NCI-H2107 treated with DMSO at 0.1 percent for 48 hours (cell line): ENCODE data around the gene PSMG4.

Experiments used
- DNase-seq: peaks from one replicate; lab custom pipeline; 2025; ENCODE audit not compliant: unreplicated experiment; lab: John Stamatoyannopoulos, UW

The PSMG4 gene, protein sequence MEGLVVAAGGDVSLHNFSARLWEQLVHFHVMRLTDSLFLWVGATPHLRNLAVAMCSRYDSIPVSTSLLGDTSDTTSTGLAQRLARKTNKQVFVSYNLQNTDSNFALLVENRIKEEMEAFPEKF

DNA sequence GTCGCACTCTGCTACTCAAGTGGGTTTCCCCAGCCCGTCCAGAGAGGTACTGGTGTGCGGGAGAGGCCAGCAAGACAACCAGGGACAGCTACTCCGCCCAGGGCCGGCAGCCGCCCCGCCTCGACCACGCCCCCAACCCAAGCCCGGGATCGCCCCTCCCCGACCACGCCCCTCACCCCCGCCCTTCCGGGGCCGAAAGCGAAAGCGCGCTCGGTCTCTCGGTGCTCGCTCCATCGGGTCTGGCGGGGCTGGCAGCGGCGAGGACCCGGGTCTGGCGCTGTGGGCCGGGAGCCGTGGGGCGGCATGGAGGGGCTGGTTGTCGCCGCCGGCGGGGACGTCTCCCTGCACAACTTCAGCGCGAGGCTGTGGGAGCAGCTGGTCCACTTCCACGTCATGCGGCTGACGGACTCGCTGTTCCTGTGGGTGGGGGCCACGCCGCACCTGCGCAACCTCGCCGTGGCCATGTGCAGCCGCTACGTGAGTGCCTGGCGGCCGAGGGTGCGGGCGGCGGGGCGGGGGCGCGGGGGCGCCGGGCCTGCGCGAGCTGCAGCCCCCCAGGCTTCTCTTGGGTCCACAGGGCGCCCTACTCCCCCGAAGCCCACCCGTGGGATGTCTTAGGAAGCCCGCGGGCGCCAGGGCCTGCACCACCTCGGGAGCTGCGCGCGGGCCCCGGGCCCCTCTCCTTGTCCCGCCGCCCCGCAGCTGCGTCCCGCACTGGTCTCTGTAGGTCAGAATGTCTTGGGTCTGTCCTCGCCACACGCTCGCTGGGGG, at the start of gene PSMG4:
TSS of gene PSMG4 (plus strand) at position 228 of the 771 bp plus-strand sequence. CDS start at position 304, 76 bp downstream.
- DNase-seq: peak; percentile 27

DNA sequence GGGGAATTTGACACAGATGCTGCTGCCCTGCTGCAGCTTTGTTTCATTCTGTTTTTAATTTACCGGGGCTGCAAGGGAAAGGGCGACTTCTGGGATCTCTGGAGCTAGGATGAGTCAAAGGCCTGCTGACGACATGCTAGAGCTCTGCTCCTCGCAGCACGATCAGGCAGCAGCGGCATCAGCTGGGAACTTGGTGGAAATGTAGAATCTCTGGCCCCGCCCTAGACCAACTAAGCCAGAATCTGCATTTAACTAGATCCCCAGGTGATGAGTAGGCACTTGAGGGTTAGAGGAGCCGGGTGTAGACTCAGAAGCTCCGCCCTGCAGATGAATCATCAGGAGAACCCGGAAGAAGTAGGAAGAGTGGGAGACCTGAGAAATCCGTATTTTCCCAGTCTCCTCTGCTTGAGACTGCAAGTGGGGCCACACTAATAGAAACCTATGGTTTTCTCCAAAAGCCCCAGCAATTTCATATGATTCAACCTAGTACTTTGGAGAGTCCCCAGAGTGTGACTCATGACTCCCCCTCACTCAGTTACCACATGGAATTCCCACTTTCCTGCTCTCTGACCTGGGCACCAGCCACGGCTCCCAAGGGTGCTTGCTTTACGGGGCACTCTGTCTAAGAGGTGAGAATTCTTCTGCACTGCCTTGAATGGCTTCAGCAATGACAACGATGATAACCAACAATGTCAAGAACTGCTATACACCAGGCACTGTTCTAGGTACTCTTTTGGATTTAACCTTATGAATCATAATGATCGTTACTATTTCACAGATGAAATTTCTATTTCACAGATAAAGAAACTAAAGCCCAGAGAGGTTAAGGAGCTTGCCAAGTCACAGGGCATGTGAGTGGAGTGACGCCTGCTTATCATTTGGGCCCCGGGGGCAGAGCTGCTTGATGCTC, 49.4 kb upstream of the PSMG4 start:
- DNase-seq: peak; percentile 88

DNA sequence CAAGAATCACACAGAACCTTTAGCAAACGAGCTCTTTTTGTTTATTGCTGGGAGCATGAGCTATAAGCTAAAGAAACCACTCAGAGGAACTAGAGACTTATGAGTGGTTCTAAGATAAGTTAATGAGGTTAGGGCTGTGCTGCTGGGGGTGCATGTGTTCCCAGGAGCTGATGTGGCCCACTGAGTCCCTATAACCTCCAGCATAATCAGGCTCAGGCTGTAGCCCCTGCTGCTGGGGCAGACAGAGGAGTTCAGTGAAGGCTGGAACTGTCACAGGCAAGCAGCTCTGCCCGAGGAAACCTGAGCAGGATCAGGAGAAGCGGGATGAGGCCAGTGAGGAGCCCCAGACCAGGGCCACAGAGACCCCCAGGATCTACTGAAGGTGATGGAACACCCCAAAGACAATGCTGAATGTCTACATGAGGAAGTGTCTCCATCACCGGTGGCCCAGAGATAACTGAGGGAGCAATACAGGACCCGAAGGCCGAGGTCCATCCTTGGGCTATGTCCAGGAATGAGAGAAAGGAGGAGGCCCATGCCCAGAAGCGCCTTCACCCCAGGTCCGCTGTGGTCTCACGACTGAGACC, 48.6 kb upstream of the PSMG4 start:
- no peak for DNase-seq

DNA sequence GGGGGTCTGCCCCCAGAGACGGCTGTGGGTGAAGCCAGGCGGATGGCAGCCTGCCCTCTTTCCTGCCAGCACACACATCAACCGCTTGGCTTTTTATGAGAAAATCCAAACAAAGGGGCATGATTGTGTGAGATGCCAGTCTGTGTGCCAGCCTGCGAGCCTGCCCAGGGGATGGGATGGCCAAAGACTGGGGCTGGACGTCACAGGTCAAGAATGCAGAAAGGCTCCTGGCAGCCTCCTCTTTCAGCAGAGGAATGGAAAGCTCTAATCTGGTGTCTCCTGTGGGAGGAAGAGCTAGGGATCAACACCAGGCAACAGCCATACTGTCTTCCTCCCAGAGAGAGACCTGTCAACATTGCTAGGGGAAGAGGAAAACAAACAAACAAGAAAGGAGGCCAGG, 47.1 kb upstream of the PSMG4 start:
- no peak for DNase-seq

DNA sequence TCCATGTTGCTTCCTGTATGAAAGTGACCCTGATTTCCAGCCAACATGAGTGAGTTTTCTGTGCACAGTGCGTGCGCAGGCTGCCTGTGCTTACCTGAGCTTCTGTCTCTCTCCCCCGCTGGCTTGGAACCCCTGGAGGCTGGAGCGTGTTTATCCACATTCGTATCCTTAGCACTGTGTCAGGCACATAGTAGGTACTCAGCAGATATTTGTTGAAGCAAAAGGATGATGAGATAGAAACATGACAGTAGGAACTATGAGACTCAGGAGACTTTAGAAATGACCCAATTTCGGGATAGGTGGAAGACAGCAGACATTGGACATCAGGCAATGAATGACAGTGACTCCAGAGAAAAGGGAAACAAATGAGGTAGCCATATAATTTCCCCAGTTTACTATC, 46.5 kb upstream of the PSMG4 start:
- no peak for DNase-seq

DNA sequence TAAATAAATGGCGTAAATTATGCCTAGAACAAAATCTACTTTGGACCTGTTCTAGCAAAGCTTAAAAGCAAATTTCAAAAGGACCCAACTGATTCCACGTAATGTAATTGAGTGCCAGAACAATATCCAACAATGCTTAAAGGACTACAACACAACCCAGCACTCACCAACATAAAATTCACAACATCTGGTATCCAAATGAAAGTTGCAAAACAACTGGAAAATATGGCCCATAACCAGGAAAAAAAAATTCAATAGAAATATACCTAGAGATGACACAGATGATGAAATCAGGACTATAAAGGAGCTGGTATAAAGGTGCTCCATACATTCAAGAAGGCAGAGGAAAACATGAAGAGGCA, 45.4 kb upstream of the PSMG4 start:
- DNase-seq: no peak

DNA sequence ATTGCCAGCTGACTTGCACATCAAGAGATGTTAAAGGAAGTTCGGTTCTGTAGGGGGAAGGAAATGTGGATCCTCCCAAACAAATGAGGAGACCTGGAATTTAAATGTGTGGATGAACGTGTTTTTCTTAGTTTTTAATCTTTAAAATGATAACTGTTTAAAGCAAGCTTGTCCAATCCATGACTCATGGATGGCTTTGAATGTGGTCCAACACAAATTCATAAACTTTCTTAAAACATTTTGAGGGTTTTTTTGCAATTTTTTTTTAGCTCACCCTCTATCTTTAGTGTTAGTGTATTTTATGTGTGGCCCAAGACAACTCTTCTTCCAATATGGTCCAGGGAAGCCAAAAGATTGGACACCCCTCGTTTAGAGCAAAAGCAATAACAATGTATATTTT, 43.8 kb upstream of the PSMG4 start:
- DNase-seq: no peak

DNA sequence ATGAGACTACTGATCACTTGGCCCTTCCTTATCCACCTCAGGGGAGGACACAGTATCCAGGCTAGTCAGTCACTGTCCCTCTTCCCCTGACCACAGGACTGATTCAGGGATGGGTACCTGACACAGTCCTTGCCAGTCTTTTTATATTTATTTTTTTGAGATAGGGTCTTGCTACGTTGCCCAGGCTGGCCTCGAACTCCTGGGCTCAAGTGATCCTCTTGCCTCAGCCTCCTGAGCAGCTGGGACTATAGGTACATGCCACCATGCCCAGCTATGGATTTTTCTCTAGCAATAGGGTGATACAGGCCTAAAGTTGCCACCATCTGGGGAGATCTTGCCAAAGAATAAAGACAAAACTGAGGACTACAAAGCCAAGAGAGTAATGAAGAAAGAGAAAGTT, 41.5 kb upstream of the PSMG4 start:
- no peak for DNase-seq

DNA sequence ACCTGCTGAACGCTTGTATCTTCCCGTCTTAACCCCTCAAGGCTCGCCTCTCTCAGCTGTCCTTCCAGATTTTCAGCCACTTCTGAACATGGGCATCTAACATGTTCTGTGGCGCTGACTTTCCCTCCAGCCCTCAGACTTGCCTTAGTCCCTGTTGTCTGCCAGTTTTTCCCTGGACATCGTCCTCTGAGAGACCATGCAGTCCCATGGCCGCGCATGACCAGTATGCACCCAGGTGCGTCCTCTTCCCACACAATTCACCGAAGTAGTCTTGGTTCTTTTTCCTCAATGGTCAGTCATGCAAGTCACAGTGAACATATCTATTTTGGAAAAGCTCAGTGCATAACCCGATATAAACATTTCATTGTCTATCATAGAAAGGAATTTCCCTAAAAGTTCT, 40.5 kb upstream of the PSMG4 start:
- DNase-seq: no peak

DNA sequence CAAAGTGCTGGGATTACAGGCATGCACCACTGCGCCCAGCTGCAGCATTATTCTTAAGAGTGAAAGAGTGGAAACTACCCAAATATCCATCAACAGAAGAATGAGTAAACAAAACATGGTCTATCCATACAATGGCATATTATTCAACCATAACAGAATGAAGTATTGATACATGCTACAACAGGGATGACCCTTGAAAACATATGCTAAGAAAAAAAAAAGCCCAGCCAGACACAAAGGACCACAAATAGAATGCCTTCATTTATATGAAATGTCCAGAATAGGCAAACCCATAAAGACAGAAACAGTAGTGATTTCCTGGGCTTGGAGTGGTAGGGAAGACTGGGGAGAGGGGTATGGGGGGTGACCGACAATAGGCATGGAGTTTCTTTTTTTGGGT, 38.4 kb upstream of the PSMG4 start:
- DNase-seq: no peak

DNA sequence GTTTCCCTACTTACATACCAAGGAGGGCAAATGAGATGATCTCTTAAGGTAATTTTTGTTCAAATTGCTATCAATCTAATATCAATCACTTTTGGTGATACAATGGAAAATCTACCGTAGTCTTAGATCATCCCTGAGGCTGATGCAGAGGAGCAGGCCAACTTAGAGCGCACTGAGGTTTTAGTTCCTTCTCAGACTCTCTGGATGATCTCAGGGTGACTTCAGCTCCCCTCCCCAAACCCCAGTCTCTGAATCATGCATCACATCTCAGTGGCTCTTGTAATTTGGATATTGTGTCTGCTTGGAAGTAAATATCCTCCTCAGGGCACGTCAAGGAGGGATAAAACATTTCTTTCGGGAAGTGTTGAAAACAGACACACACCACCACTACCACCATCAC, 37.2 kb upstream of the PSMG4 start:
- no peak for DNase-seq

DNA sequence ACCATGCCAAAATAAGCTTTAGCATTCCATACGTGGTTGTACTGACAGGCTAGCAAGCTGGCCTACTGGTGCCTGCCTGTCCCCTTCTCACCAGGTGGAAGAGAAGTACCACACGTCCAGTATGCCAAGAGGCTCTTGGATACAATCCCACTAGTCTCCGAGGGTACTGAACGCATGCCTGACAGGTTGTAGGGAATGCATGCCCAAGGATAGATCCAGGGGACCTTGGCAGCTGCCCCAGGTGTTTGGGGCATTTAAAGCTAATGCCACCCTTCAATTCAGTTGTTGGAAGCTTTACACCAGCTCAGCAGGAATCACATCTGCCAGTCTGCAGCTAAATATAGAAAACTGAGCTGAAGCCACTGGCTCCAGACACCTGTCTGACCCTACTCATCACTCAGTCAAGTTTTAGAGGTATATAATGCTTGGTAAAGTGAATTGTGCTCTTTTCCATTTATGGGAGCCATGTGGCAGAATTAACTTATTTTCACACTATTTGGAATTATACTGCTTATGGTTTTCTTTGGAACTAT, 36.2 kb upstream of the PSMG4 start:
- peak; percentile 56 for DNase-seq

DNA sequence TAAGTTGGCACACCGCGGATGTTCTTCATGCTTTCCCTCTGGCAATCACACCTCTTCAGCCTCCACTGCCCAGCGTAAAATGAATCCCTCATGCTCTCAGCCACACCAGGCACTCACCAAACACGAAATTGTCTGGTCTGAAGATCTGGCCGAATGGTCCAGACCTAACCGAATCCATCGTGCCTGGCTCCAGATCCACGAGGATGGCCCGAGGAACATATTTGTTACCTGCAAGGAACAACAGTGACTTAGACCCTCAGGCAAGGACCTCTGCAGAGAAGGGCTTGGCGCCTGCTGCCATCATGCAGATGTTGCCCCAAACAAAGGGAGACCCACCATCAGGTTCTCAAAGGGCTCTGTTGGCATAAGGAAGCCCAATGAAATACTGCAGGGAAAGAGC, 32.7 kb upstream of the PSMG4 start:
- no peak for DNase-seq

DNA sequence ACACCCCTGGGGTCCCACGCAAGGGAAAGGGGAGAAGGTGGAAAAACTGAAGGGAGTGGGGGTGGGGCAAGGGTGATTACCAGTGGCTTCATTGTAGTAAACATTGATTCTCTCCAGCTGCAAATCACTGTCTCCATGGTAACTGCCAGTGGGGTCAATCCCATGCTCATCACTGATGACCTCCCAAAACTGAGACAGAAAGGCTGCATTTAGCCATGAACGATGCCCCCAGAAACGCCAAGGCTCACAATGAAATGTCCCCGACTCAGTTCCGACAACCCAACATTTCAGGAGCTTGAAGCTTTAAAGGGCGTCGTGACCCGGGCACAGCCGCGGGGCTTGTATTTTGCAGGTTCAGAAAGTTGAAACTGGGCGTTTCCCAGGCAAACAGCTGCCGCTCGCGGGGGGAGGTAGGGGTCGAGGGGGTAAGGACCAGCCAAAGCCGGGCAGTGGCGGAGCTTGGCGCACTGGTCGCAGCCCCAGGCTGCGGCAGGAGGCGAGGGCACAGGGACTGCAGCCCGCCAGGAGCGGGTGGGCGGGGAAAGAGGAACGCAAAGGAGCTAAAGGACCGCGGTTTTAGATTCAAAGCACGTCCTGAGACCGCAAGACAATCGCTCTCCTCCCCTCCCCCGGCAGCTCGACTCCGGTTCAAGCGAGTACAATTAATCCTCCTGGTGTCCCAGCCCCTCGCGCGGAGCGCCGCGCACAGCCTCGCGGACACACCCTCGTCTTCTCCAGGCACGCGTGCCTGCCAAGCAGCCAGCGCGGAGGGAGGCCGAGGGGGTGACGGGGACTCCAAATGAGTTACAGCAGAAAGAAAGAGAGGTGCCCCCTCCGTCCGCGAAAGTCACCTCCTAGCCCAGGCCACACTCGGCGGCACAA, 32.0 kb upstream of the PSMG4 start:
- no peak for DNase-seq

DNA sequence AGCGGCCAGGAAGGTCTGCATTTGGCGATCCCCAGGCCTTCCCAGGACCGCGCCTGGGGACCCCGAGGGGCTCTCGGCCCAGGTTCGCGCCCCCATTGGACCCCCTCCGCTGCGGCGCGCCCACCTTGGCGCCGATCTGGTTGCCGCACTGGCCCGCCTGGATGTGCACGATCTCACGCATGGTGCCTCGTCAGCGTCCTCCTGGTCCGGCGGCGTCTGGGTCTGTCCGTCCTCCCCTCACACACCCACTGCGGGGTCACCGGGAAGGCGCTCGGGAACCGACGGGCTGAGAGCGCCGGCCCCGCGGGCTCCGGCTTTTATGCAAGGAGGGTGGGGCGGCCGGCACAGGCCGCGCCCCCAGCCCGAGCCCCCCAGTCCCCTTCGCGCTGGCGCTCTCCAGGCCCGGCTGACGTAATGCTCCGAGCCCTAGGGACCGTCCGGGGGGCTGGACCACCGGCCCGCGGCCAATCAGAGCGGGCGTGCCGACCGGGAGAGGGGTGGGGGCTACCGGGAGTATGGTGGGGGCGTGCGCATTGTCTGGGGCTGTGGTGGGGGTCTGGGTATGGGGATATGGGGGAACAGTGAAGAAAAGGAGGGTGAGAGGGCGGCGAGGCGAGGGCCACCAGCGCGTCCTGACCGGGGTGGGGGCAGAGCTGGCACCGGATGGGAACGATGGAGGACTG, 31.2 kb upstream of the PSMG4 start, which contains the start of gene TUBB2B:
TSS of gene TUBB2B (minus strand) at position 291 of the 683 bp plus-strand sequence. CDS start at position 181, 110 bp downstream.
- peak; percentile 62 for DNase-seq

DNA sequence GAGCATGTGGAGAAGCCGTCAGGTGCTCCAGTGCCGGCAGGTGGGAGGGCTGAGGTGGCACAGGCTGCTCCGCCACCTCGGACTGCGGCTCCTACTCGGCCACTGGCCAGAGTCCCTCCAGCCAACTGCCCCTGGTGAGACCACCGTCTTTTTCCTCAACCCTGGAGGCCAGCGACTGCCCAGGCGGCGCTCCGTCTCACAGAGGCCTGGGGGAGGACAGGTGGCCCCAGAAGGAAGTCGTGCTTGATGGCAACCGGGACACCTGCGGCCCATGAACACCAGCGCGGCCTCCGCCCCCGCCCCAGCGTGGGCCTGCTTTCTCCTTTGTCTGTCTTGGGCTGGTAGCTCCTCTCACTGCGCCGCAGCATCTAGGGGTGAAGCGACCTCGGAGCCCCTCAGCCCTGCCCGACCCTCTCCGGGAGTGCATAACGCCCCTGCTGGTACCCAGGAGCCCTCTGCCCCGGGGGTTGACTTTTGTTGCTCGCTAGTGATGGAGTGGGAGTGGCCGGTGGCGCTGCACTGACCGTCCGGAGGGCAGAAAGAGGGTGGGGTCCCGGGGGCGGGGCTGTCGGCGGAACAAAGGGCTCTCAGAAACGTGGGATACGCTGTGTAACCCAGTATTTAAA, 30.6 kb upstream of the PSMG4 start:
- peak; percentile 65 for DNase-seq

DNA sequence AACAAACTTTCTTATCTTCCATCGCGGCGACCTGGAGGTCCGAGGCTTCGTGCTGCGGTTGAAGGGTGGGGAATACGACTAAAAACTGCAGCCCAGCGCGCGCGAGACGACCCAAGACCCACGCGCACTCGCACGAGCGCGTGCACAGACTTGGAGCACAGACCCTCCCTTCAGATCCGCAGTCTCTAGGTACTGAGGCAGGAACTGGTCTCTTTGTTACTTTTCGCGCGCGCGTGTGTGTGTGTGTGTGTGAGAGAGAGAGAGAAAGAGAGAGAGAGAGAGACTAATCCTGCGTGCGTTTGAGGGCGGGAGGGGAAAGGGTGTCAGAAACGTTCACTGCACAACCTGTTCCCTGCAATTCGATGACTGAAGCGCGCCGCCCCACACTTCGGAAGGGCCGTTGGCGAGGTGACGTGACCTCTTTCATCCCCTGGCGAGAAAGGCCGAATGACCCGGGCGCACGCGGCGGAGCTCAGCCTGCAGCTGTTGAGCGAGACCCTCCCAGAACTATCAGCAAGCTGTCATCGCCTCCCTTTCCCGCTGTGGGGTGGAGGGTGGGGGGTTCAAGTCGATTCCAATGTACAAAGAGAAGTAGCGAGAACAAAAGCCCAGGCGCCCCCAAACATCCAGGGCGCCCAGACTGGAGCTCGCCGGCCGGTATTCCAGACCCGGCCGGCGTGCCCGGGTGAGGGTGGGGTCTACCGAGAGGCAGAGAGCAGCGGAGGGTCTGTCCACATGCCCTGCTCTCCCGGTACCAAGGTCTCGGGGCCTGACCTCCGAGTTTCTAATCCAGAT, 29.8 kb upstream of the PSMG4 start:
- peak; percentile 53 for DNase-seq

DNA sequence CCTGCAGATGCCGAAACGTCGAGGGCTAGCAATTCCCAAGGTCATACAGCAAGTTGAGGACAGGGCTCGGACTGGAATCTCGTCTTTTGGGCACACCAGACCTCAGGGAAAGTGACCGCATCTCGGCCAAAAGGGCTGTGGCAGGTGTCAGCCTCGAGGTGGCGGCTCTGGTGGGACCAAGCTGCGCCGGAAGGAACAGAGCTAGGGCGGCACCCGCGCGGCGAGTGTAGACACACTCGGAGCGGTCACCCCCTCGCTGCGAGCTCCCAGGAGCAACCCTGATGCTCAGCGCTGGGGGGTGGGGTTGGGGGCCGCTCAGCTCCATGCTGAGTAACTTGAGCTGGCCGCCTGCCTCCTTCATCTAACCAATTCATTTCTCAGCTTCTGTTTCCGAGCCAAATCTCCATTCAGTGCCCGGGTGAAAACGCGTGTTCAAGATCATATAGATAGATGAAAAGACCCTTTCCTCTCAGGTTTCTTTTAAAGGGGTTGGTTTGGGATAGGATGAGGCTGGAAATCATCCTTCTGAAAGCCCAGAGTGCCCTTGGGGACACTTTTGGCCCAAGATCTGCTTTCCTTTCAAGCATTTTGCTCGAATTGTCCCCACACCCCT, 29.1 kb upstream of the PSMG4 start:
- DNase-seq: peak; percentile 52
